COR-L47 (cell line): ENCODE results near the gene GNPTAB.
A peak's percentile ranks its signal among the peaks of the same experiment; 100 is the strongest.
"Not testable (repeated sequence)": the region's sequence is repeated elsewhere in the genome, so short reads cannot be mapped to it uniquely, and the experiment has no call there.

ENCODE experiments used
- DNase-seq: peaks from one replicate; lab custom pipeline; 2025; lab: John Stamatoyannopoulos, UW

GNPTAB gene

DNA sequence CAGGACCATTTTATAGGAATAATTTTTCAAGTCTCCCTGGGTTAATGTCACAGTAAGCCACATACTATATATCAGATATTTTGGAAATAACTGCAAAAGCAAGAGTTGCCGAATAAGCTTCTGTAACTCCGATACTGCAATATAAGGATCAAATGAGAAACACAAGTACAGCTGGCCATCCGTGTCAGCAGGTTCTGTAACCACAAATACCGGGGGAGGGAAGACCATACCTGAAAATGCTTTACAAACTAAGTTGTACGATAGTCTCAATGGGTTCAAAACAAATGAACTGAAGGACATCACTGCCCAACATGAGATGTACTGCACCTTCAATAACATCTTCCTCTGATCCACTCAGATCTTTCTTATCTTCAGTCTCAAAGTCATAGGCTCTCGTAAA, 93.3 kb downstream of the GNPTAB start:
- DNase-seq = no peak

DNA sequence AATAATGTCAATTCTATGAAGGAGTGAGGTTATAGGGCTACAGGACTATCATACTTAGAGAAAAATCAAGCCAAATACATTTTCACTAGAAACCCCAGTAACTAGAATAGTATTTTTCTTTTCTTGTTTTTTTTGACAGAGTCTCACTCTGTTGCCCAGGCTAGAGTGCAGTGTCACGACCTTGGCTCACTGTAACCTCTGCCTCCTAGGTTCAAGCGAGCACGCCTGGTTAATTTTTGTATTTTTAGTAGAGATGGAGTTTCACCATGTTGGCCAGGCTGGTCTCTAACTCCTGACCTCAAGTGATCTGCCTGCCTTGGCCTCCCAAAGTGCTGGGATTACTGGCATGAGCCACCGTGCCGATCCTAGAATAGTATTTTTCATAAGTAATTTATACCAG, 96.3 kb downstream of the GNPTAB start:
- not testable (repeated sequence) for DNase-seq

DNA sequence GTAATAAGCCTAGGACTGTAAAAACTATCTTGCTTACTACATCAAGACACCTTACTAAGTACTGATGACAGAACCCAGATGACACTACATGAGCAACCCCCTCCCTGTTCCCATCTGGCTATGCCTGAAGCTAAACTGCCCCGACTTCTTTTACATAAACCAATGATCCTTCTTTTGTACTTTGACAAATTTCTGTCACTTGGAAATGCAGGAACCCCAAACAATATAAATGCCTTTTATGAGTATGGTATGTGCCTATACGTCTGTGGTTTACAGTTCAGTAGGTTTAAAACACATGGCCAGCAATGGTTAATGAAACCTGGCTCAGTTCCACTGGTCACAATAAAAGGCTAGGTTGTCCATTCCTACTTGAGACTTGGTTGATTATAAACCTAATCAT, 97.6 kb downstream of the GNPTAB start:
- DNase-seq = no peak

DNA sequence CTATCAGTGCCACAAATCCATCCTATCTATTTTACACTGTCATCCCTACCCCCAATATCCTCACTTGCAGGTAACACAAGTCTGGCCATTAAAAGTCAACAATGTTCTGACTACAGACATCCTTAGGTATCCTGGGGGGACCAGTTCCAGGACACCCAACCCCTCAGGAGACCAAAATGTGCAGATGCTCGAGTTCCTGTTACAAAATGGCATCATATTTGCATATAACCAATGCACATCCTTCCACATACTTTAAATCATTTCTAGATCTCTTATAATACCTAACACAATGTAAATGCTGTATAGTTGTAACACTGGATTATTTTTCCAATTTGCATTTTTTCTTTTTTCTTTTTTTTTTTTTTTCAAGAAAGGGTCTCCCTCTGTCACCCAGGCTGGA, 98.4 kb downstream of the GNPTAB start:
- no peak for DNase-seq

DNA sequence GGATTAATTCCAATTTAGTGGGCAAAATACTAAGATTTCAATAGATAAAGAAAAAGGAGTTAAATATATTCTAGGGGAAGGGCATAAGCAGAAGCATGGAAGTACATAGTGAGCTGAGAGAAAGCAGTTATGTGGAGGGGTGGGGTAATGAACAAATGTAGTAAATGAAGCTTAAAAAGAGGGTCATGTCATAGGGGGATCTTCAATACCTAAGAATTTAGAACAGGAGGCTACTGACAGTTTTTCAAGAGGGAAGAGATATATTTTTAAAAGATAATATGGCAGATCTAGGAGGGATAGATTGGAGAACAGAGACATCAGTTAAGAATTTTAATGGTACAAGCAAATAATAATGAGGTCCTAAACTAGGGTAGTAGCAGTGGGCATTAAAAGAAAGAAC, 100.9 kb downstream of the GNPTAB start:
- no peak for DNase-seq

DNA sequence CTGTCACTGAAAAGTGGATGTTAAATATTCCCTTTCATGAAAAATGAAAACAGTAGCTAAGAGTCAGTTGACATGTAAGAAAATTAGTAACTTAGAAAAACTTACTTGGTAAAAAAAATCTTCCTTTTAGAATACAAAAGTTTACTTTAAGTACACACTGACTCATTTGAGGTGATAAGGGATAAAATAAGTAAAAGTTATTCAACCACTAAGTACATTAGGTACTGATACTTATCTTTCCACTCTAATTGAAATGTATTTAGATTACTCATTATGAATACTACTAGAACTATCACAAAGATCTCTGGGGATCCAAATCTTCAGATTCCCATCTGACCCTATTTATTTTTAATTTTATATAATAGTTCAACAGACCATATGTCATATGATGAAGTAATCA, 103.7 kb downstream of the GNPTAB start:
- DNase-seq = no peak

DNA sequence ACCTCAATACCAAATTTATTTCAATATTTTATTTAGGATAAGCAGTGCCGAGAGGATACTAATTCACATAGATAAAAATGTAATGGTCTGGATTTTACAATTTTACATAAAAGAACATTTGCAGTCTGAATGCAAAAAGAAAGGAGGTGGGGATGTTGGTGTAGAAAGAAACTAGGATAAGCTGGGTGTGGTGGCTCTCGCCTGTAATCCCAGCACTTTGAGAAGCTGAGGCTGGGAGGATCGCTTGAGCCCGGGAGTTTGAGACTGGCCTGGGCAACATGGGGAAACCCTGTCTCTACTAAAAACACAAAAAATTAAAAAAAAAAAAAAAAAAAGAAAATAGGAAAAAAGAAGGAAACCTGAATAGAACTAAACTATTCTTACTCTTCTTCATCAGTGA, 108.4 kb downstream of the GNPTAB start:
- DNase-seq = no peak

DNA sequence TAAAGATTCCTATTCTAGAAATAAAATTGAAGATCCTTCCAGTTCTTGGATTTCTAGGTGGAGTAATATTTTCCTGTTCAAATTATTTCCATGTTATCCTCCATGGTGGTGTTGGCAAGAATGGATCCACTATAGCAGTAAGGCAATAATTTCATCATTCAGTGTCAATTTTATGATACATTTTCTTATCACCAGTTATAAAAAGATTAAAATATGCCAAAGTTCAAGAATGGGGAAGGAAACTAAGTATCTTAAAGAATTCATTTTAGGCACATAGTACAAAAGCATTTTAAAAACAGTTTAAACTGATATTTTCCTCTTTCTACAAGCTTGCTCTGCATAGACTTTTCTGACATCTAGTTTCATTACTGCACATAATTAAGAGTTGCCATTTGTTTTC, 110.6 kb downstream of the GNPTAB start:
- DNase-seq = no peak

DNA sequence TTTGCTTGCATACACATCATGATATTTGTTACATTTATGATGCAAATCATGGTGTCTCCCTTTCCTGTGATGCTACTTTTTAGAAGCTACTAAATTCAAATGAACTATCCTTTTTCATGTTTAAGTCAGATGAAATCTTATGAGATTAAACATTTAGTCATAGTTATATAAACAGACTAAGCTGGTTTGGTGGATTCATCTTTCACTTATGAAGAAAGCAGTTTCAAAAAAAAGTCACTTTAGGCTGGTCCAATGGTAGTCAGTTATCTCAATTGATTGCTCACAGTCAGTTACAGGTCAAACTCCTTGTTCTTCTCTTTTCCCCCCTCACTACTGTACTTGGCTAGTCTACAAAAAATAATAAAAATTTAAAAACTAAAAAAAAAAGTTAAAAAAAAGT, 111.2 kb downstream of the GNPTAB start:
- no peak for DNase-seq

DNA sequence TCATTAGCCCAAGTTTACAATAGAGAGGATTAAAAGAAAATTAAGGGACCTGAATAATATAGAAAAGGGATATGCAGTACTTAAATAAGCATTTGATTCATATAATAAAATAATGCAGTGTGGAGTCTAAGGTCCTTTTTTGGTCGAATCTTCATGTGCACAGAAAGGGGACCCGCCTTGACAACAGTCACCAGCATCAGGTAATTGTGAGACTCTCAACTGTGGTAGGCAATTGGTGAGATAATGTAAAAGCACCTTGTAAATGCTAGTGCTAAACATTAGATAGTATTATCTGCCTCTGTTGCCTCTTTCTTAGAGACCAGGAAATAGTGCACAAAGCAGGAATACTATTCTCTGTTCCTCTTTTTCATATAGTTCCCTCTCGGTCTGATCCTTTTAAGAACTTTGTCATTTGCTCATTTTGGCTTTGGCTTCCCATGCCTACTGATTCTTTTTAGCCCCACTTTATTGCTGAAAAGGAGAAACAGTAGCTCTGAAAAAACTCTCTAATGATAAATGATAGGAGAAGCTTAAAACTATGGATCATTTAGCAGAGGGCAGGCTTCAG, 115.8 kb downstream of the GNPTAB start:
- no peak for DNase-seq

DNA sequence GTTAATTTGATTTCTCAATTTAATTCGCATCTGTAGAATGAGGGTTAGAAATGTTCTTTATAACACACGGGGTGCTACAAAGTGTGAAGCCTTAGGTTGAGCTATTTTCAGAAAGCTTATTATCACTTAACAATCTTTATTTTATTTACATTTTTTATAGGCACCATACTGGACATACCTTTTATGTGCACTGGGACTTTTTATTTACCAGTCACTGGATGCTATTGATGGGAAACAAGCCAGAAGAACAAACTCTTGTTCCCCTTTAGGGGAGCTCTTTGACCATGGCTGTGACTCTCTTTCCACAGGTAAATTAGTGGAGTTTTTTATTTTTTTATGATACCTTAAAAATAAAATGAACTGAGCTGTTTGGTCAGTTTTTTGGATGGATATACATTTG, 116.8 kb downstream of the GNPTAB start:
- DNase-seq = no peak

DNA sequence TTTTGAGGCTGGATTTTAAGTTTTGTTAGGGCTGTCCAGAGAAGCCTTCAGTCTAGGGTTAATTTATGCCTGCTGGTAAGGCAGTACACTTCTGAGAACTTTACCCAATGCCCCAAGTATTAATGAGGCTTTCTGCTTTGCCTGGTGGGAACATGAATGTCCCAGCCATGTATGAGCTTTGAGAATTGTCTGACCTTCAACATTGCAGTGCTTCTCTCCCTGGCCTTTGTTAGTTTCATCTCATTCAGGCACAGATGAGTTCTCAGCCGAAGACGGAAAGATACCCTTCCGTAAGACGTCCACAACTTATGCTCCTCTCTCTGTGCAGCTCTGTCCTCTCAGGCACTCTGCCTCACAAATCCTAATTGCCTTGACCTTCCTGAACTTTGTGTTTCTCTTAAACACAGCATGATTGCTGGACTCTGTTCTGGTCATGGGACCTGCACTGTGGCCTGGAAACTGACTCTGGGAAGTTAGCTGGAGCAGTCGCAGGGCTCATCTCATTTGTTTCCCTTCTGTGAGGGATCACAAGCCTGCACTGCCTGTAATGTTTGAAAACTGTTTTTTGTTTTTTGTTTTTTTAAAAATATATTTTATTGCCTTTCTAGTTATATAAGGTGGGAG, 117.6 kb downstream of the GNPTAB start:
- no peak for DNase-seq

DNA sequence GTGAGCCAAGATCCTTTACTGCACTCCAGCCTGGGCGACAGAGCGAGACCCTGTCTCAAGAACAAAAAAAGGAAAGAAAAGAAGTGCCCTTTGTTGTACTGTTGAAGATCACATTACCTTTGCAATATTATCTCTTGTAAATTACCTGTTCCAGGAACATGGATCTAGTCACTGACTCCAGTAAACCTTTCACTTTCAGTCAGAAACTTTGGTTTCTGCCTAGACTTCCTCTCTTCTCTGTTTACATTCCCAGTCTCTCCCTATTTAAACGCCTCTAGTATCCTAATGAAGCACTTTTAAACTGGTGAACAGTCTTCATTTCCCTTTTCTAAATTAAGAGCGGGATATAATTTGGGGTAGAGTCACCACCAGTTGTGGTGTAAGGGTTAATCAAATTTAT, 120.5 kb downstream of the GNPTAB start:
- no peak for DNase-seq

DNA sequence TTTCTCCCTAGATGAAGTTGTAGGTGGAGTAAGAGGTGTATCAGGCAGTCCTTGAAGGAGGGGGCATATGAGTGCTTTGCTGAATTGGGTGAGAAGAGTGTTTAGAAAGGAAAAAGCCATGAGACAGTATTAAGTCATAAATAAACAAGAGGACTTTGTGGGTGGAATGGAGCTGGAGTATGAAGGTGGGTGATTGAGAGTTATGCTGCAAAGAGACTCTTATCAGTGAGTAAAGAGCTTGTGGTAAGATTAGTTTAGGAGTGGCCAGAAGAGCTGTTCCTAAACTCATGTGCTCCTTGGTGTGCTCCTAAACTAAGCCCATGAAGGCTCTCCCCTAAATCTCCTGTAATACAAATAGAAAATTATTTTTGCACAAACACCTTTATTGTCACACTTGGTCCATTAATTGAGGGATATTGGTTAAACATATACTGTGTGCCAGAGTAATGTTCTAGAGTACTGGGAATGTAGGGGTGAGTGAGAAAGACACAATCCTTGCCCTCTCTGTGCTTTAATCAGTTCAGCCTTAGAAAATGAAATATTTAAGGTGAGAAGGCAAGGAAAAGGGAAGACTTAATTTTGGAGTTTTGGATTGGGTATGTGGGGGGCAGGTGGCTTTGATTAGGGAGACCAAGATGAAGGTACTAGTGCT, 123.5 kb downstream of the GNPTAB start:
- DNase-seq = no peak

DNA sequence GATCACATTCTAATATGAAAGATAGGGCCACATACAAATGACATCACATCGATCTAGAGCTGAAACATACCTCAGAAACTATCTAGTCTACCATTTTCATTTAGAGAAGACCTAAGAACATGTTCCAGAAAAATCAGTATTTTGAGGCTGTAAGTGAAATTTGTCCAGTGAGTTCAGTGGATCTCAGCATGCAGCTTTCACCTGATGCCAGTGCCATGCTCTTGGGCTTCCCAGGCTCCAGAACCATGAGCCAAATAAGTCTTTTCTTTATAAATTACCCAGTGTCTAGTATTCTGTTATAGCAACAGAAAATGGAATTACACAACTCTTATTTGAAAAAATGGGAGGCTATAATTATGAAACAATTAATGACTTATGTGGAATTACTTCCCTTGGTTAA, 124.4 kb downstream of the GNPTAB start:
- DNase-seq = no peak

DNA sequence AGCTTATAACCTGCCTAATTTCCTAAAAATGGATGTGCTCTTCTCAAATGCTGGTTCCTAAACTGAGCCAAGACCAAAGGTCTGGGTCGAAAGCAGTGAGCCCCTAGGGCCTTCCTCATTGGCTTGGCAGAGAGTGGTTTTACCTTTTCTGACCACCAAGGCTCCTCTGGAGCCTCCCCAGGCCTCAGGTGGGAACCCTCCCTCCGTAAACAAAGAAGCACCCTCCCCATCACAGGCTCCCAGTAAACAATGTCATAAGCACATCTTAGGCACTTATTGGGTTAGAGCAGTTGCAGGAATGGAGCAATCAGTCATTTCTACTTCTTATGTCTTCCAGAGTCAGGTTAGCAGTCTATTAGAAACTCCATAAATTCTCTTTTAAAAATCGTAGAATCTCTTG, 127.3 kb downstream of the GNPTAB start:
- DNase-seq = no peak

DNA sequence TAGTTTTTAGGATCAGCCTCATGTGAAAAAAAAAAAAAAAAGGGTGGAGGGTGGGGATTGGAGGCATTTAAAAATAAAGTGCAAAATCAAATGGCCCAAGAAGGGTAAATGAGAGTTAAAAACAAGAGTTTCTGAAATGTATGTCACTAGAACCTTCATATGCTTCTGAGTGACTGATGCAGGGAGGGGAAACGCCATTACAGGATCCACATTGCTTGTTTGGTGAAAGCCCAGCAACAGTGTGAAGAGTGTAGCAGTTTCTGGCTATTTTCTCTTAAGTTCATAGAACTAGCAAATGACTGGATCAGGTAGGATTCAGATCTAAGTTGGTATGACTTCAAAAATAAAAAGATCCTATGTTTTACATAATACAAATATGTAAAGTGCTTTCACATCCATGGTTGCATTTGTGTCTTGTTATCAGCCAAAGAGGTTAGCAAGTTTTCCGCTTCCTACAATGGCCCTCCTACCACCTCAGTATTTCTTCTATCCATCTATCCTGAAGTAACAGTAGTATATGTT, 130.4 kb downstream of the GNPTAB start:
- DNase-seq = no peak

DNA sequence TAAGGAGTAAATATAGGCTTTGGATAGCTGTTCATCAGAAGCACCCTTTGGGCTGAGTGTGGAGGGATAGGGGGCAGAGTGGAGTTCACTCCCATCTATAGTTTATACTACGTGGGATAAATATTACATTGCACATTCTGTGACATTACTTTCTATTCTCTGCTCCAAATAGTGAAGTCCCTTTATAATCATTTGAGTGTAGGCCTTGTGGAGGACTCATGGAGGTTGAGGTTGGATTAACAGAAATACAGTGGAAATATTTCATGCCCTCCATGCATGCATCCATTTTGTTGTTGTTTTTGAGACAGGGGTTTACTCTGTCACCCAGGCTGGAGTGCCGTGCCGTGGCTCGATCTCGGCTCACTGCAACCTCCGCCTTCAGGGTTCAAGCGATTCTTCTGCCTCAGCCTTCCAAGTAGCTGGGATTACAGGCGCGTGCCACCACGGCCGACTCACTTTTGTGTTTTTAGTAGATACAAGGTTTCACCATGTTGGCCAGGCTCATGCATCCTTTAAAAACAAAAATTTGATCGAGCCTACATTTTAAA, 131.9 kb downstream of the GNPTAB start:
- no peak for DNase-seq

DNA sequence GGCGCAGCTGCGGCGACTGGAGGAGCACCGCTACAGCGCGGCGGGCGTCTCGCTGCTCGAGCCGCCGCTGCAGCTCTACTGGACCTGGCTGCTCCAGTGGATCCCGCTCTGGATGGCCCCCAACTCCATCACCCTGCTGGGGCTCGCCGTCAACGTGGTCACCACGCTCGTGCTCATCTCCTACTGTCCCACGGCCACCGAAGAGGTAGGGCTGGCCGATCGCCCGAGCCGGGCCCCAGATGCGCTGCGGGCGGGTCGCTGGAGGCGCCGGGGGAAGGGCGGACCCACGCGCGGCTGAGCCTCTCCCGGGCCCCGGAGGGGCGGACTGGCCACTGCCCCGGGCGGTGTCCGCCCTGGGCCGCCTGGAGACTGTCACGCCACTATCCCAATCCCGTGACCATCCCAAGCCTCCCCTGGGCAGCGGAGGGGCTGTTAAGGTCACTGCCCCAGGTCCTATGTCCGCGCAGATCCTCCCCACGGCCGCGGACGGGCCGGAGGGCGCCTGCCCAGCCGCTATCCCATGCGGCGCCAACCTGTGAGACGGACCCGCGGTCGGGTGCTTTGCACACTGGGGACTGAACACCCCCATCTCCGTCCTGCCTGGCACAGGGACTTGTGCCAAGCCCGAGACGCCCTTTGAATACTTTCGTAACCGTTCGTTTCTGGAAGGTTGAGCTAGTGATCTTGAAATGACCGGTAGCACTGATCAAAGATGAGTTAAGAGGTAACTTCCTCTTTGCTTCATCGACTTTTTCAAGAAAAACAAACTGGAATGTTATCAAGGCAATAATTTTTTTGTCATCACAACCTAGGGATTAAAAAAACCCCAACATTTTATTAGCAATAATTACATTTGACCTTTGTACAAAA, 132.6 kb downstream of the GNPTAB start:
- DNase-seq = no peak

DNA sequence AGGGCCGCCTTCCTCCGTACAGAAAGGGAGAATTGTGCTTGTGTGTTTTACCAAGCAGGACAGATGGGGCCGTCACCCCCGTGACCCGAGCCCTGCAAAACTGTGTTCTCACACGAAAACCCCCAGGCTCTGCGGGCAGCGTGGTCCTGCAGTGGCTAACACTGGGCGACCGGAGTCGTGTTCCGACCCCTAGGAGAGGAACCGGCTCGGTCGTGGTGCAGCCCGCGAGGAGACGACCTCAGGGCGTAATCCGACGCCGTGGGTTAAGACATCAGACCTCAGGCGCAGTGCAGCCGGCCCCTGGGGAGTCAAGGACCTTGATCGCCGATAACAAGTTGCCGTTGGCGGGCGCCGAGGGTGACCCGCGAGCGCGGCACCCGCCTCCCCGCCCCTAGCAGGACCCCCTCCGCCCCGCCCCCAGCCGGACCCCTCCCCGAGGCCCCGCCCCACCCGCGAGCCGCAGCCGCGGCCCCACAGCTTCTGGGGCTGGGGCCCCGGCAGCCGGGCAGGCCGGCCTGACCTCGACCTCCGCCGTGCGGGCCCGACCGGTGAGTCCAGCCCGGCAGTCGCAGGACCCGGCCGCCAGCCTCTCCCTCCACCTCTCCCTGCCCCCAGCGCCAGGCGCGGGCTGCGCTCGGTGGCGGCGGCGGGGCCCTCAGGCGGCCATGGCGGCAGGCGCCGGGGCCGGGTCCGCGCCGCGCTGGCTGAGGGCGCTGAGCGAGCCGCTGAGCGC, 133.4 kb downstream of the GNPTAB start, which contains the start of gene CHPT1:
Gene CHPT1 (plus strand): TSS at position 444 of the 733 bp plus-strand sequence. CDS start 222 bp downstream, at position 666.
- peak; percentile 59 for DNase-seq
